ENCODE results near the gene SOCS3.

The SOCS3 gene

GRCh38 chr17:78357672-78358537 lies 2.0 kb downstream of the SOCS3 start:
- TF ChIP-seq CTCF (IDR thresholded peaks at IDR 0.05; ENCODE audit: low read depth, low read length, missing control alignments) = no peak
- DNase-seq (ENCODE audit: low read depth) = no peak
- peak overlapping the region; percentile 69 for H3K4me3 ChIP-seq (ENCODE audit: low read depth, low read length)

GRCh38 chr17:78357177-78357586 lies 2.7 kb downstream of the SOCS3 start:
- no peak for DNase-seq (ENCODE audit: low read depth)
- no peak overlapping the region for H3K4me3 ChIP-seq (ENCODE audit: low read depth, low read length)
- no peak for TF ChIP-seq CTCF (IDR thresholded peaks at IDR 0.05; ENCODE audit: low read depth, low read length, missing control alignments)

- TF ChIP-seq CTCF (IDR thresholded peaks at IDR 0.05; ENCODE audit: low read depth, low read length, missing control alignments) = no peak
- peak; percentile 97 for DNase-seq (ENCODE audit: low read depth)
- H3K4me3 ChIP-seq (ENCODE audit: low read depth, low read length) = no peak overlapping the region
Measured at GRCh38 chr17:78356101-78356713, 3.7 kb downstream of the SOCS3 start.

GRCh38 chr17:78355701-78356100 lies 4.2 kb downstream of the SOCS3 start:
- no peak overlapping the region for H3K4me3 ChIP-seq (ENCODE audit: low read depth, low read length)
- TF ChIP-seq CTCF (IDR thresholded peaks at IDR 0.05; ENCODE audit: low read depth, low read length, missing control alignments) = no peak
- DNase-seq (ENCODE audit: low read depth) = no peak

- H3K4me3 ChIP-seq (ENCODE audit: low read depth, low read length) = no peak overlapping the region
- no peak for DNase-seq (ENCODE audit: low read depth)
- no peak for TF ChIP-seq CTCF (IDR thresholded peaks at IDR 0.05; ENCODE audit: low read depth, low read length, missing control alignments)
Measured at GRCh38 chr17:78355045-78355641, 4.7 kb downstream of the SOCS3 start.

- no peak overlapping the region for H3K4me3 ChIP-seq (ENCODE audit: low read depth, low read length)
- no peak for TF ChIP-seq CTCF (IDR thresholded peaks at IDR 0.05; ENCODE audit: low read depth, low read length, missing control alignments)
- no peak for DNase-seq (ENCODE audit: low read depth)
Measured at GRCh38 chr17:78353834-78354233, 6.0 kb downstream of the SOCS3 start.

Measured in GM12864 (cell line).